Astrocyte of the cerebellum (primary cell): ENCODE measurements around the gene EAPP.

Experiments
- DNase-seq: peaks from one replicate; pipeline ENCODE4 v3.0.0-alpha.2; 2011; ENCODE audit warnings: low read depth
- H3K4me3 ChIP-seq: 2 replicates; pipeline ENCODE4 v1.5.1; 2011; ENCODE audit warnings: mild to moderate bottlenecking, low read depth, low read length, moderate library complexity
- CTCF ChIP-seq: IDR thresholded peaks from 2 replicates; pipeline ENCODE4 v1.5.1; 2012; ENCODE audit warnings: low read length, low read depth, moderate library complexity, mild to moderate bottlenecking; ENCODE audit errors: missing control alignments
- in situ Hi-C: cut with HindIII; loops from 2 replicates; pipeline ENCODE4 v1.10.0; 2017; ENCODE audit warnings: low sequenced_read_pairs

EAPP gene

GRCh38 chr14:34470319-34470718, 69.2 kb downstream of the EAPP start:
- no peak for TF ChIP-seq CTCF

GRCh38 chr14:34466691-34467090, 72.8 kb downstream of the EAPP start:
- DNase-seq = no peak
- TF ChIP-seq CTCF = no peak
- no peak overlapping the region for H3K4me3 ChIP-seq
- in situ Hi-C loops = no loop called here

More at GRCh38 chr14:34470319-34470718, 69.2 kb downstream of the EAPP start:
- DNase-seq = no peak
- H3K4me3 ChIP-seq = no peak overlapping the region
- in situ Hi-C loops = no loop called here
